ENCODE results near the gene CCT3.

- TF ChIP-seq CTCF (IDR thresholded peaks at IDR 0.05): no peak
- TF ChIP-seq EZH2 (IDR thresholded peaks at IDR 0.05; ENCODE audit: borderline replicate concordance, insufficient read depth, low read depth, low read length, poor library complexity, severe bottlenecking): no peak
Observed at GRCh38 chr1:156386949-156387869, 49.1 kb upstream of the CCT3 start.

All from B cell (primary cell).